Activated CD8-positive, alpha-beta T cell treated with anti-CD3 and anti-CD28 coated beads for 36 hours (primary cell): ENCODE measurements around the gene KPNA1. TPM values are rescaled to one million over a fixed set of nuclear protein-coding genes. Genes with fewer than 3 reads are reported as not detected.

Experiments
- ATAC-seq: fragments of 200-7000 bp; cut with Tn5 transposase; one replicate; pipeline ENCODE4 v1.10.0; 2021; ENCODE audit warnings: mild to moderate bottlenecking, moderate library complexity
- CTCF ChIA-PET: fragments of 350-600 bp; sonication (Branson Sonifier 250); formaldehyde crosslinking; loops from one replicate; lab custom pipeline; 2021; ENCODE audit warnings: antibody characterized with exemption; lab: Charles Lee
- POLR2A ChIA-PET: fragments of 350-600 bp; sonication (Branson Sonifier 250); formaldehyde crosslinking; loops from one replicate; lab custom pipeline; 2021; ENCODE audit warnings: antibody characterized with exemption; lab: Charles Lee
- DNase-seq: peaks from one replicate; pipeline ENCODE4 v3.0.0-alpha.2; 2020
- H3K27ac Mint-ChIP-seq: one replicate; pipeline ENCODE4 v1.8.0; 2021; ENCODE audit warnings: mild to moderate bottlenecking, mixed read lengths
- H3K27me3 Mint-ChIP-seq: one replicate; pipeline ENCODE4 v1.8.0; 2021; ENCODE audit warnings: mixed read lengths
- H3K36me3 Mint-ChIP-seq: one replicate; pipeline ENCODE4 v1.8.0; 2021; ENCODE audit warnings: low read depth, mixed read lengths
- H3K4me1 Mint-ChIP-seq: one replicate; pipeline ENCODE4 v1.8.0; 2021; ENCODE audit warnings: low read depth, mixed read lengths
- H3K4me3 Mint-ChIP-seq: one replicate; pipeline ENCODE4 v1.8.0; 2021; ENCODE audit warnings: mild to moderate bottlenecking, moderate library complexity, mixed read lengths
- H3K9me3 Mint-ChIP-seq: one replicate; pipeline ENCODE4 v1.8.0; 2021; ENCODE audit warnings: mixed read lengths
- CTCF ChIP-seq: fragments of 200-600 bp; IDR thresholded peaks from one replicate; pipeline ENCODE4 v1.8.0; 2022; ENCODE audit warnings: antibody characterized with exemption, mild to moderate bottlenecking
- intact Hi-C: fragments of 100-400 bp; cut with micrococcal nuclease; formaldehyde crosslinking; loops from one replicate; pipeline ENCODE4 v1.10.0; 2022
- total RNA-seq, 2 experiments: library from RNA; stranded (reverse); gene quantifications; one replicate each; pipeline ENCODE4 v1.2.3, GENCODE V29; 2021

KPNA1 gene
- 10 to 100 TPM; 46.6 to 47.4 TPM for total RNA-seq

GRCh38 chr3:122514123-122515019, at the start of gene KPNA1:
Gene KPNA1 (minus strand): TSS chr3:122514939. CDS start chr3:122496565, 18,374 bp downstream.
- Mint-ChIP-seq H3K27ac (peak within 1 kb of the TSS; percentile 86), H3K4me1 (peaks cover 34% of the 10 kb centered on the region), H3K9me3 (peaks cover 5% of the 10 kb centered on the region), H3K36me3 (peaks cover 18% of the 10 kb centered on the region), H3K4me3 (peak within 1 kb of the TSS; percentile 78), H3K27me3 (no peaks in the 10 kb centered on the region)
- DNase-seq = peak; percentile 88
- intact Hi-C loops = no loop called here
- CTCF ChIA-PET = interaction anchor here (0.7 to 2.8 kb wide), 5 partner anchors 18 to 165 kb away, joined by 3 to 10 read pairs (median 4); partner anchors contain the start of genes FAM162A and PARP14
- ATAC-seq = peak; percentile 90
- TF ChIP-seq CTCF = no peak
- POLR2A ChIA-PET = interaction anchor here (0.6 to 2.3 kb wide), 12 partner anchors 11 to 129 kb away, joined by 3 to 10 read pairs (median 3); partner anchors contain the start of genes DTX3L and PARP9

GRCh38 chr3:122564155-122564912, 49.6 kb upstream of the KPNA1 start, which contains the start of the genes DTX3L and PARP9:
Gene DTX3L (plus strand): TSS chr3:122564338. CDS start chr3:122564427, 89 bp downstream.
Gene PARP9 (minus strand): TSS chr3:122564300. CDS start chr3:122559620, 4,680 bp downstream.
- peak within 1 kb of the TSS; percentile 90 for H3K27ac Mint-ChIP-seq
- no peak for TF ChIP-seq CTCF

GRCh38 chr3:122563717-122564025, 48.9 kb upstream of the KPNA1 start:
- Mint-ChIP-seq H3K9me3 (no peaks in the 10 kb centered on the region), H3K4me1 (peaks cover 52% of the 10 kb centered on the region), H3K27ac (peak overlapping the region; percentile 90), H3K4me3 (peak overlapping the region; percentile 76), H3K27me3 (no peaks in the 10 kb centered on the region), H3K36me3 (peaks cover 40% of the 10 kb centered on the region)
- POLR2A ChIA-PET = interaction anchor here (1.2 to 3.6 kb wide), 7 partner anchors 7 to 118 kb away, joined by 3 to 33 read pairs (median 6); partner anchors contain the start of gene PARP14
- no peak for TF ChIP-seq CTCF
- no peak for DNase-seq
- no peak for ATAC-seq
- CTCF ChIA-PET = interaction anchor here (11.8 kb wide), 1 partner anchor 116 kb away, joined by 244 read pairs; the partner anchor contains the start of gene PARP14
- intact Hi-C loops = no loop called here

More at GRCh38 chr3:122564155-122564912, 49.6 kb upstream of the KPNA1 start, which contains the start of the genes DTX3L and PARP9:
- Mint-ChIP-seq H3K36me3 (peaks cover 41% of the 10 kb centered on the region), H3K27me3 (no peaks in the 10 kb centered on the region), H3K4me3 (peak within 1 kb of the TSS; percentile 76), H3K9me3 (no peaks in the 10 kb centered on the region), H3K4me1 (peaks cover 58% of the 10 kb centered on the region)
- intact Hi-C loops = no loop called here
- ATAC-seq (peak; percentile 81), DNase-seq (peak; percentile 78)
- ChIA-PET CTCF (interaction anchor here (0.9 to 11.8 kb wide), 4 partner anchors 10 to 182 kb away, joined by 3 to 244 read pairs (median 4); partner anchors contain the start of genes MIX23 and PARP14), POLR2A (interaction anchor here (0.6 to 3.6 kb wide), 20 partner anchors 8 to 230 kb away, joined by 3 to 33 read pairs (median 4); partner anchors contain the start of genes HSPBAP1, KPNA1, PARP14 and WDR5B)

GRCh38 chr3:122562923-122563716, 48.4 kb upstream of the KPNA1 start:
- H3K4me1 Mint-ChIP-seq = peaks cover 47% of the 10 kb centered on the region
- POLR2A ChIA-PET = interaction anchor here (1.0 to 3.6 kb wide), 3 partner anchors 14 to 116 kb away, joined by 3 to 32 read pairs (median 5); partner anchors contain the start of genes PARP14 and PARP15
- peak overlapping the region; percentile 76 for H3K4me3 Mint-ChIP-seq
- H3K27ac Mint-ChIP-seq = peak overlapping the region; percentile 90
- CTCF ChIA-PET = interaction anchor here (1.6 to 11.8 kb wide), 2 partner anchors 8 to 116 kb away, joined by 4 to 244 read pairs; partner anchors contain the start of gene PARP14
- peaks cover 35% of the 10 kb centered on the region for H3K36me3 Mint-ChIP-seq
- H3K9me3 Mint-ChIP-seq = no peaks in the 10 kb centered on the region
- no peaks in the 10 kb centered on the region for H3K27me3 Mint-ChIP-seq
- intact Hi-C loops = no loop called here
- DNase-seq (no peak), ATAC-seq (no peak)
- no peak for TF ChIP-seq CTCF
